GM21825 (cell line): ENCODE measurements around the gene CIITA.

Source experiments
- ATAC-seq: cut with Tn5 transposase; IDR thresholded peaks from one replicate; pipeline ENCODE4 v1.9.1; 2021; ENCODE audit warnings: mild to moderate bottlenecking, moderate library complexity; ENCODE audit not compliant: unreplicated experiment

Gene CIITA

GRCh38 chr16:10879681-10880589 is 2.9 kb downstream of the CIITA start:
- no peak for ATAC-seq

GRCh38 chr16:10880594-10881452 is 3.8 kb downstream of the CIITA start:
- ATAC-seq = no peak

GRCh38 chr16:10881479-10882030 is 4.6 kb downstream of the CIITA start:
- ATAC-seq = no peak

GRCh38 chr16:10883004-10883403 is 6.0 kb downstream of the CIITA start:
- no peak for ATAC-seq

GRCh38 chr16:10885246-10885645 is 8.2 kb downstream of the CIITA start:
- ATAC-seq = no peak

- ATAC-seq = no peak
These were observed 11.4 kb downstream of the CIITA start for GRCh38 chr16:10888320-10888937.

- ATAC-seq = no peak
These were observed 12.9 kb downstream of the CIITA start for GRCh38 chr16:10889855-10890254.

GRCh38 chr16:10892782-10893318 is 15.8 kb downstream of the CIITA start:
- ATAC-seq = no peak

GRCh38 chr16:10895053-10895946 is 18.3 kb downstream of the CIITA start:
- no peak for ATAC-seq

GRCh38 chr16:10896165-10896564 is 19.2 kb downstream of the CIITA start:
- peak; percentile 29 for ATAC-seq

- no peak for ATAC-seq
These were observed 19.7 kb downstream of the CIITA start for GRCh38 chr16:10896723-10897122.

- ATAC-seq = peak; percentile 43
These were observed 20.1 kb downstream of the CIITA start for GRCh38 chr16:10897134-10897533.

- ATAC-seq = no peak
These were observed 26.0 kb downstream of the CIITA start for GRCh38 chr16:10902999-10903398.

GRCh38 chr16:10906482-10906881 is 29.5 kb downstream of the CIITA start:
- ATAC-seq = no peak

GRCh38 chr16:10906914-10907756 is 30.1 kb downstream of the CIITA start:
- no peak for ATAC-seq

GRCh38 chr16:10907757-10908045 is 30.7 kb downstream of the CIITA start:
- no peak for ATAC-seq

- ATAC-seq = no peak
These were observed 34.3 kb downstream of the CIITA start for GRCh38 chr16:10911267-10911666.

GRCh38 chr16:10916534-10916933 is 39.5 kb downstream of the CIITA start:
- ATAC-seq = no peak
